ENCODE results near the gene CCDC18. TPM values are rescaled to one million over a fixed set of nuclear protein-coding genes. Genes with fewer than 3 reads are reported as not detected.

The CCDC18 gene
- total RNA-seq, 2 experiments from 2014 or later = 5.4 to 7.0 TPM

DNA sequence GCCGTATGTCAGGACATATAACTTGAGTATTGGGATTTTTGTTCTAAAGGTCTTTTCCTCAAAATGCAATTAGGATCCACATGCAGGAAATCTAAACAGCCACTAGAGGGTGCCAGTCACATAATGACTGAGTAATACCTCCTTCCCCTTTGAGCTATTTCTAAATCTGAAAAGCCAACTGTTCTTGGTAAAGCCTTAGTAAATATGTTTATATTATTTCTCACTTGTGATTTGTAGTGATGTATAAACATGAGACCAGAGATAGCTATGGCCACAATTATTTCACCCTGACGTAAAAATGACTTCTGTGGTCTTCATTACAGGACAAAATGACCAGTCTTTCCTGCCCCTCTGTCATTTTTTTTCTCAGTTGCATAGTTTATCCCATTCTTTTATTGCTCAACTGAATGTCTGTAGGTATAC is 124.2 kb downstream of the CCDC18 start:
- H3K4me1 Mint-ChIP-seq (ENCODE audit: low read depth) = no peaks in the 10 kb centered on the region
- no peaks in the 10 kb centered on the region for H3K4me1 ChIP-seq (ENCODE audit: insufficient read depth, low read length)
- POLR2A ChIA-PET = interaction anchor here (0.5 to 1.3 kb wide), 5 partner anchors 12 to 541 kb away, joined by 3 to 19 read pairs (median 3); partner anchors contain the start of genes DR1 and MTF2
- intact Hi-C loops (cut with DNase I, micrococcal nuclease) = loop anchor here (1.0 to 10.0 kb wide), 8 partner anchors 41 to 540 kb away; partner anchors contain the start of genes DR1 (in 2 of the 2) and FNBP1L (in 1 of the 2)
- H3K27ac Mint-ChIP-seq = no peak overlapping the region
- peaks cover 3% of the 10 kb centered on the region for H3K36me3 ChIP-seq (ENCODE audit: insufficient read depth, low read length)
- H3K4me3 ChIP-seq (ENCODE audit: low read length) = no peak overlapping the region
- H3K27me3 Mint-ChIP-seq = no peaks in the 10 kb centered on the region
- no peaks in the 10 kb centered on the region for H3K27me3 ChIP-seq (ENCODE audit: control insufficient read depth in 1 of 2, insufficient read depth in 2 of 2, low read length in 2 of 2)
- H3K36me3 Mint-ChIP-seq (ENCODE audit: low read depth) = peaks cover 26% of the 10 kb centered on the region
- H3K4me3 Mint-ChIP-seq = no peak overlapping the region
- H3K9me3 ChIP-seq (ENCODE audit: control insufficient read depth in 1 of 2, insufficient read depth in 1 of 2, low read length in 2 of 2) = no peaks in the 10 kb centered on the region
- H3K27ac ChIP-seq (ENCODE audit: low read depth in 1 of 2, low read length in 2 of 2) = no peak overlapping the region
- ATAC-seq (ENCODE audit: poor library complexity) (peak; percentile 73), DNase-seq (peak in 12 of 14 experiments; percentile 5 to 80 (median 34))
- peak; percentile 92 for TF ChIP-seq CTCF (IDR thresholded peaks at IDR 0.05)
- H3K9me3 Mint-ChIP-seq = no peaks in the 10 kb centered on the region
- CTCF ChIA-PET = interaction anchor here (0.6 to 1.8 kb wide), 27 partner anchors 13 to 539 kb away, joined by 3 to 20 read pairs (median 4); partner anchors contain the start of gene DR1

DNA sequence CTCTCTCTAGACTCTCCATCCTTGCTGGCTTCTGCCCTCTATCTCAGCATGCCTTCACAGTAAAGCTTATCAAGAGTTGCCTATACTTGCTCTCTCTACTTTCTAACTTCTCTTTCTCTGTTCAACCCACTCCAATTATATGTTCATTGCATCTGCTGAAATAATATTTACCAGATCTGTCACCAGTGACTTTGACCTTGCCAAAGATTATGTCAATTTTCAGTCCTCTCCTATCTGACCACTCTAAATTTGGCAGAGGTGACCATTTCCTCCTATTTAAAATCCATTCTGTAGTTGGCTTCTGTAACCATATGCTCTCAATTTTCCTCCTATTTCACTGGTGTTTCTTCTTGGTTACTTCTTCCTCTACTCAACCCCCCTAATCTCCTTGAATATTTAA is 126.4 kb downstream of the CCDC18 start:
- H3K27me3 ChIP-seq (ENCODE audit: control insufficient read depth in 1 of 2, insufficient read depth in 2 of 2, low read length in 2 of 2) = no peaks in the 10 kb centered on the region
- ChIA-PET POLR2A (interaction anchor here (0.8 kb wide), 1 partner anchor 29 kb away, joined by 4 read pairs; no protein-coding TSS in a partner anchor), CTCF (no interaction called here)
- peaks cover 31% of the 10 kb centered on the region for H3K36me3 Mint-ChIP-seq (ENCODE audit: low read depth)
- H3K4me3 Mint-ChIP-seq = no peak overlapping the region
- intact Hi-C loops (cut with DNase I, micrococcal nuclease) = loop anchor here (2.0 to 10.0 kb wide), 7 partner anchors 40 to 538 kb away; partner anchors contain the start of genes DR1 (in 1 of the 2) and FNBP1L (in 1 of the 2)
- ATAC-seq (ENCODE audit: poor library complexity) (no peak), DNase-seq (no peak)
- H3K27me3 Mint-ChIP-seq = no peaks in the 10 kb centered on the region
- H3K36me3 ChIP-seq (ENCODE audit: insufficient read depth, low read length) = peaks cover 7% of the 10 kb centered on the region
- no peak overlapping the region for H3K27ac ChIP-seq (ENCODE audit: low read depth in 1 of 2, low read length in 2 of 2)
- no peak overlapping the region for H3K27ac Mint-ChIP-seq
- no peaks in the 10 kb centered on the region for H3K9me3 ChIP-seq (ENCODE audit: control insufficient read depth in 1 of 2, insufficient read depth in 1 of 2, low read length in 2 of 2)
- no peak overlapping the region for H3K4me3 ChIP-seq (ENCODE audit: low read length)
- no peaks in the 10 kb centered on the region for H3K9me3 Mint-ChIP-seq
- H3K4me1 ChIP-seq (ENCODE audit: insufficient read depth, low read length) = no peaks in the 10 kb centered on the region
- H3K4me1 Mint-ChIP-seq (ENCODE audit: low read depth) = no peaks in the 10 kb centered on the region
- TF ChIP-seq CTCF (IDR thresholded peaks at IDR 0.05) = no peak

GRCh38 chr1:93313026-93313425 is 132.5 kb downstream of the CCDC18 start:
- ATAC-seq (ENCODE audit: poor library complexity) (no peak), DNase-seq (no peak)
- POLR2A ChIA-PET = no interaction called here
- CTCF ChIA-PET = no interaction called here
- Mint-ChIP-seq H3K4me1 (ENCODE audit: low read depth) (no peaks in the 10 kb centered on the region), H3K27ac (no peak overlapping the region), H3K27me3 (no peaks in the 10 kb centered on the region), H3K36me3 (ENCODE audit: low read depth) (peaks cover 31% of the 10 kb centered on the region), H3K4me3 (no peak overlapping the region), H3K9me3 (no peaks in the 10 kb centered on the region)
- TF ChIP-seq CTCF (IDR thresholded peaks at IDR 0.05) = no peak
- peaks cover 7% of the 10 kb centered on the region for H3K36me3 ChIP-seq (ENCODE audit: insufficient read depth, low read length)
- H3K9me3 ChIP-seq (ENCODE audit: control insufficient read depth in 1 of 2, insufficient read depth in 1 of 2, low read length in 2 of 2) = no peaks in the 10 kb centered on the region
- no peaks in the 10 kb centered on the region for H3K4me1 ChIP-seq (ENCODE audit: insufficient read depth, low read length)
- intact Hi-C loops (cut with DNase I, micrococcal nuclease) = no loop called here
- H3K4me3 ChIP-seq (ENCODE audit: low read length) = no peak overlapping the region
- no peak overlapping the region for H3K27ac ChIP-seq (ENCODE audit: low read depth in 1 of 2, low read length in 2 of 2)
- H3K27me3 ChIP-seq (ENCODE audit: control insufficient read depth in 1 of 2, insufficient read depth in 2 of 2, low read length in 2 of 2) = no peaks in the 10 kb centered on the region

Data from CD4-positive, alpha-beta T cell (primary cell).